HepG2 (cell line): ENCODE data around the gene FPGS. TPM values are rescaled to one million over a fixed set of nuclear protein-coding genes. Genes with fewer than 3 reads are reported as not detected.

Experiments used
- ATAC-seq: fragments of 200-7000 bp; cut with Tn5 transposase; 3 replicates; pipeline ENCODE4 v1.9.1; 2020; ENCODE audit warnings: mild to moderate bottlenecking, moderate library complexity
- BruUV-seq: library from RNA; stranded (reverse); fragments of 400-500 nt; replicated peaks from 2 replicates; lab custom pipeline; 2021; lab: Mats Ljungman, UMichigan
- CTCF ChIA-PET: fragments of 300-600 bp; formaldehyde crosslinking; extraction: SDS; loops from one replicate; lab custom pipeline; 2021; ENCODE audit warnings: low total read pairs, inconsistent platforms, low intra/inter-chr PET ratio; lab: Yijun Ruan, JAX
- POLR2A ChIA-PET: fragments of 350-600 bp; sonication (Branson Sonifier 250); formaldehyde crosslinking; loops from one replicate; lab custom pipeline; 2020; ENCODE audit warnings: antibody characterized with exemption, inconsistent platforms; lab: Yijun Ruan, JAX
- DNase-seq: peaks from one replicate; pipeline ENCODE4 v3.0.0-alpha.2; 2015; ENCODE audit warnings: low spot score
- FAIRE-seq: peaks from 3 replicates; lab custom pipeline; 2011; peaks lifted over from hg19 to GRCh38; lab: Jason Lieb, UNC
- H2AFZ ChIP-seq: one replicate; pipeline ENCODE4 v1.6.1; 2011; ENCODE audit warnings: low read length, inconsistent platforms
- H3K27ac ChIP-seq: fragments of 300-600 bp; 3 replicates; pipeline ENCODE4 v1.8.0; 2011; ENCODE audit warnings: mixed run types, mild to moderate bottlenecking, mixed read lengths, low read length, inconsistent platforms; ENCODE audit not compliant: insufficient read depth; ENCODE audit errors: extremely low read length
- H3K27me3 ChIP-seq, 2 experiments: fragments of 200-600 bp in 1 of 2; 2 replicates in 1 of 2; 3 replicates in 1 of 2; pipeline versions ENCODE4 v1.6.0 to v1.8.0; 2011; ENCODE audit warnings: low read length in 2 of 2, mild to moderate bottlenecking in 2 of 2, moderate library complexity in 2 of 2, inconsistent platforms in 1 of 2; ENCODE audit not compliant: insufficient read depth in 2 of 2, control insufficient read depth in 1 of 2
- H3K36me3 ChIP-seq, 2 experiments: fragments of 200-600 bp in 1 of 2; replicated peaks in 1 of 2; 2 replicates in 1 of 2; 3 replicates in 1 of 2; pipeline versions ENCODE4 v1.5.1 to v1.8.0; 2011; ENCODE audit warnings: low read length in 2 of 2, inconsistent platforms in 1 of 2; ENCODE audit not compliant: insufficient read depth in 2 of 2, control insufficient read depth in 1 of 2
- H3K4me1 ChIP-seq: 2 replicates; pipeline ENCODE4 v1.5.1; 2012; ENCODE audit warnings: low read length, inconsistent platforms; ENCODE audit not compliant: insufficient read depth
- H3K4me2 ChIP-seq: 2 replicates; pipeline ENCODE4 v1.6.0; 2011; ENCODE audit warnings: low read depth, low read length, inconsistent platforms
- H3K4me3 ChIP-seq, 3 experiments: fragments of 200-600 bp in 1 of 3; sonication (generic), shearing (Covaris generic) in 1 of 3; replicated peaks in 1 of 3; 2 replicates each; pipeline ENCODE4 v1.5.1; 2011 to 2016; ENCODE audit warnings: low read length in 3 of 3, inconsistent platforms in 2 of 3, low read depth in 2 of 3, mild to moderate bottlenecking in 2 of 3, control low read depth in 1 of 3, mixed read lengths in 1 of 3; ENCODE audit not compliant: insufficient read depth in 1 of 3
- H3K79me2 ChIP-seq: one replicate; pipeline ENCODE4 v1.6.1; 2011; ENCODE audit warnings: low read length, inconsistent platforms; ENCODE audit not compliant: insufficient read depth
- H3K9ac ChIP-seq: 2 replicates; pipeline ENCODE4 v1.6.0; 2011; ENCODE audit warnings: mild to moderate bottlenecking, low read depth, low read length, inconsistent platforms; ENCODE audit not compliant: insufficient read depth
- H3K9me3 ChIP-seq: 2 replicates; pipeline ENCODE4 v1.5.1; 2012; ENCODE audit warnings: mild to moderate bottlenecking, low read length
- H4K20me1 ChIP-seq: 2 replicates; pipeline ENCODE4 v1.6.0; 2011; ENCODE audit warnings: inconsistent platforms, mild to moderate bottlenecking, low read length, moderate library complexity; ENCODE audit not compliant: insufficient read depth
- CREM ChIP-seq, 2 experiments: sonication (generic) in 1 of 2; formaldehyde crosslinking in 1 of 2; IDR thresholded peaks; 2 replicates each; pipeline versions ENCODE4 v1.4.0 to v1.6.1; 2016 to 2020; ENCODE audit warnings: antibody characterized with exemption in 1 of 2, mild to moderate bottlenecking in 1 of 2, missing genetic modification reagents in 1 of 2
- LBX2 ChIP-seq: sonication (generic); formaldehyde crosslinking; IDR thresholded peaks from 2 replicates; pipeline ENCODE4 v1.5.0; 2020; ENCODE audit warnings: missing genetic modification reagents, mild to moderate bottlenecking, borderline replicate concordance
- MXD4 ChIP-seq: IDR thresholded peaks from 2 replicates; pipeline ENCODE4 v1.6.1; 2016; ENCODE audit warnings: mild to moderate bottlenecking, missing biosample characterization, missing genetic modification reagents
- NFRKB ChIP-seq: fragments of 450-650 bp; IDR thresholded peaks from 2 replicates; pipeline ENCODE4 v1.6.1; 2017
- TFDP1 ChIP-seq: IDR thresholded peaks from 2 replicates; pipeline ENCODE4 v1.6.1; 2016; ENCODE audit warnings: missing compliant biosample characterization, missing genetic modification reagents, borderline replicate concordance
- ZNF496 ChIP-seq: sonication (generic); formaldehyde crosslinking; IDR thresholded peaks from 2 replicates; pipeline ENCODE4 v1.8.1; 2023; ENCODE audit warnings: mild to moderate bottlenecking, moderate library complexity, missing genetic modification reagents; ENCODE audit not compliant: insufficient replicate concordance
- ZNF547 ChIP-seq: sonication (generic); formaldehyde crosslinking; IDR thresholded peaks from 2 replicates; pipeline ENCODE4 v1.5.1; 2020; ENCODE audit warnings: mild to moderate bottlenecking, missing genetic modification reagents
- ZNF607 ChIP-seq: sonication (generic); formaldehyde crosslinking; IDR thresholded peaks from 2 replicates; pipeline ENCODE4 v1.5.1; 2020; ENCODE audit warnings: missing genetic modification reagents, mild to moderate bottlenecking, borderline replicate concordance
- WGBS: methylation state at CpG from one replicate; pipeline ENCODE4 v1.1.6; 2017; ENCODE audit warnings: low lambda C conversion rate; 5-methylcytosine and 5-hydroxymethylcytosine counted together
- in situ Hi-C: cut with HindIII; loops from 2 replicates; pipeline ENCODE4 v1.10.0; 2017; ENCODE audit warnings: low pct_unique_long_range_greater_than_20kb; ENCODE audit not compliant: extremely low pct_ligation_motif_present
- intact Hi-C: fragments of 100-400 bp; cut with micrococcal nuclease; formaldehyde crosslinking; loops from one replicate; pipeline ENCODE4 v1.10.0; 2022; ENCODE audit not compliant: unreplicated experiment
- polyA plus RNA-seq, 8 experiments: library from polyadenylated mRNA; depleted of rRNA in 3 of 8; stranded (reverse) in 7 of 8; unstranded in 1 of 8; fragments of >200 nt; fragmentation: Illumina TruSeq in 4 of 8; extraction: Trizol in 4 of 8; gene quantifications; 2 replicates each; pipeline versions ENCODE4 v1.2.1 to v1.2.3, GENCODE V29; 2011 to 2016; ENCODE audit warnings: low read depth in 4 of 8, missing spikeins in 1 of 8, mixed read lengths in 1 of 8; ENCODE audit not compliant: insufficient read depth in 1 of 8
- total RNA-seq, 5 experiments: library from RNA; depleted of rRNA; stranded (reverse); fragments of >200 nt; fragmentation: Illumina TruSeq; extraction: Trizol; gene quantifications; 2 replicates each; pipeline ENCODE4 v1.2.3, GENCODE V29; 2016; ENCODE audit warnings: low read depth in 1 of 5
- TF ChIP-seq, protein P1 (sequence below): sonication (generic); formaldehyde crosslinking; IDR thresholded peaks from 2 replicates; pipeline ENCODE4 v1.4.0; 2020; ENCODE audit warnings: mild to moderate bottlenecking, missing genetic modification reagents
- TF ChIP-seq, protein P2 (sequence below): sonication (generic); formaldehyde crosslinking; conservative IDR thresholded peaks from 2 replicates; pipeline ENCODE4 v1.8.0; 2022; ENCODE audit warnings: missing genetic modification reagents

The FPGS gene
- total and polyA plus RNA-seq, 2 of the 13 experiments (the other 11 are each of a cell fraction or from before 2014, with no cell fraction given) = 35.6 to 36.8 TPM

DNA sequence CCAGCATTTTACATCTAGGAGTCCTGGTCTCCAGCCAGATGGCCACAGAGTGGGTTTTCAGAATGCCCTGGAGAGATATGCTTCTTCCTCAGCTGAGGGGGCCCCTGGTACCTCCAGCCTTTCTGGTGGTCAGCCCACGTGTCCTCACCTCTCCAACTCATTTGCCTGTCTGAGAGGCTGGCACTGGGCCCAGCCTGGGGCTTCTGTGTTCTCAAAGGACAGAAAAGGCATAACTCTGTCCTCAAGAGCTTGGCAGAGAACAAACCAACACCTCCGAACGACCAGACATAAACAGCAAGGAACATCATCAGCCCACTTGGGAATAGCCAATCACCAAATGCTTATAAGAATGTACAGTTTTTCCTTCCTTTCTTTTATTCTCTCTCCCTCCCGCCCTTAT, 34.7 kb downstream of the FPGS start:
- no peak overlapping the region for H3K4me2 ChIP-seq
- CTCF ChIA-PET = no interaction called here

More for the DNA sequence above, 34.7 kb downstream of the FPGS start:
- no peak overlapping the region for H3K9ac ChIP-seq
- BruUV-seq = no TSS peak
- H3K9me3 ChIP-seq = no peaks in the 10 kb centered on the region
- POLR2A ChIA-PET = interaction anchor here (1.3 kb wide), 1 partner anchor 9 kb away, joined by 4 read pairs; no protein-coding TSS in a partner anchor
- WGBS = 40% methylated on average over 4 of the region's 4 CpGs
- TF ChIP-seq MXD4 (CRISPR knock-in tag) = no peak
- no peak for TF ChIP-seq CREM (IDR thresholded peaks at IDR 0.05)
- TF ChIP-seq CREM (CRISPR knock-in tag; IDR thresholded peaks at IDR 0.05) = no peak
- TF ChIP-seq LBX2 (CRISPR knock-in tag) = no peak
- TF ChIP-seq, protein P1, sequence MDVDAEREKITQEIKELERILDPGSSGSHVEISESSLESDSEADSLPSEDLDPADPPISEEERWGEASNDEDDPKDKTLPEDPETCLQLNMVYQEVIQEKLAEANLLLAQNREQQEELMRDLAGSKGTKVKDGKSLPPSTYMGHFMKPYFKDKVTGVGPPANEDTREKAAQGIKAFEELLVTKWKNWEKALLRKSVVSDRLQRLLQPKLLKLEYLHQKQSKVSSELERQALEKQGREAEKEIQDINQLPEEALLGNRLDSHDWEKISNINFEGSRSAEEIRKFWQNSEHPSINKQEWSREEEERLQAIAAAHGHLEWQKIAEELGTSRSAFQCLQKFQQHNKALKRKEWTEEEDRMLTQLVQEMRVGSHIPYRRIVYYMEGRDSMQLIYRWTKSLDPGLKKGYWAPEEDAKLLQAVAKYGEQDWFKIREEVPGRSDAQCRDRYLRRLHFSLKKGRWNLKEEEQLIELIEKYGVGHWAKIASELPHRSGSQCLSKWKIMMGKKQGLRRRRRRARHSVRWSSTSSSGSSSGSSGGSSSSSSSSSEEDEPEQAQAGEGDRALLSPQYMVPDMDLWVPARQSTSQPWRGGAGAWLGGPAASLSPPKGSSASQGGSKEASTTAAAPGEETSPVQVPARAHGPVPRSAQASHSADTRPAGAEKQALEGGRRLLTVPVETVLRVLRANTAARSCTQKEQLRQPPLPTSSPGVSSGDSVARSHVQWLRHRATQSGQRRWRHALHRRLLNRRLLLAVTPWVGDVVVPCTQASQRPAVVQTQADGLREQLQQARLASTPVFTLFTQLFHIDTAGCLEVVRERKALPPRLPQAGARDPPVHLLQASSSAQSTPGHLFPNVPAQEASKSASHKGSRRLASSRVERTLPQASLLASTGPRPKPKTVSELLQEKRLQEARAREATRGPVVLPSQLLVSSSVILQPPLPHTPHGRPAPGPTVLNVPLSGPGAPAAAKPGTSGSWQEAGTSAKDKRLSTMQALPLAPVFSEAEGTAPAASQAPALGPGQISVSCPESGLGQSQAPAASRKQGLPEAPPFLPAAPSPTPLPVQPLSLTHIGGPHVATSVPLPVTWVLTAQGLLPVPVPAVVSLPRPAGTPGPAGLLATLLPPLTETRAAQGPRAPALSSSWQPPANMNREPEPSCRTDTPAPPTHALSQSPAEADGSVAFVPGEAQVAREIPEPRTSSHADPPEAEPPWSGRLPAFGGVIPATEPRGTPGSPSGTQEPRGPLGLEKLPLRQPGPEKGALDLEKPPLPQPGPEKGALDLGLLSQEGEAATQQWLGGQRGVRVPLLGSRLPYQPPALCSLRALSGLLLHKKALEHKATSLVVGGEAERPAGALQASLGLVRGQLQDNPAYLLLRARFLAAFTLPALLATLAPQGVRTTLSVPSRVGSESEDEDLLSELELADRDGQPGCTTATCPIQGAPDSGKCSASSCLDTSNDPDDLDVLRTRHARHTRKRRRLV = no peak
- TF ChIP-seq ZNF547 (CRISPR knock-in tag) = no peak
- no peak for TF ChIP-seq ZNF496 (CRISPR knock-in tag)
- TF ChIP-seq, protein P2, sequence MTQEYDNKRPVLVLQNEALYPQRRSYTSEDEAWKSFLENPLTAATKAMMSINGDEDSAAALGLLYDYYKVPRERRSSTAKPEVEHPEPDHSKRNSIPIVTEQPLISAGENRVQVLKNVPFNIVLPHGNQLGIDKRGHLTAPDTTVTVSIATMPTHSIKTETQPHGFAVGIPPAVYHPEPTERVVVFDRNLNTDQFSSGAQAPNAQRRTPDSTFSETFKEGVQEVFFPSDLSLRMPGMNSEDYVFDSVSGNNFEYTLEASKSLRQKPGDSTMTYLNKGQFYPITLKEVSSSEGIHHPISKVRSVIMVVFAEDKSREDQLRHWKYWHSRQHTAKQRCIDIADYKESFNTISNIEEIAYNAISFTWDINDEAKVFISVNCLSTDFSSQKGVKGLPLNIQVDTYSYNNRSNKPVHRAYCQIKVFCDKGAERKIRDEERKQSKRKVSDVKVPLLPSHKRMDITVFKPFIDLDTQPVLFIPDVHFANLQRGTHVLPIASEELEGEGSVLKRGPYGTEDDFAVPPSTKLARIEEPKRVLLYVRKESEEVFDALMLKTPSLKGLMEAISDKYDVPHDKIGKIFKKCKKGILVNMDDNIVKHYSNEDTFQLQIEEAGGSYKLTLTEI = no peak
- no peak for TF ChIP-seq ZNF607
- TF ChIP-seq TFDP1 (CRISPR knock-in tag) = no peak
- no peak for TF ChIP-seq NFRKB
- no peaks in the 10 kb centered on the region for H3K79me2 ChIP-seq
- H3K27me3 ChIP-seq = no peaks in the 10 kb centered on the region; a peak in 1 of 5 replicates
- H4K20me1 ChIP-seq = no peaks in the 10 kb centered on the region
- H3K27ac ChIP-seq = no peak overlapping the region
- no peak overlapping the region for H2AFZ ChIP-seq
- no peak for FAIRE-seq
- intact Hi-C loops = no loop called here
- no peak for ATAC-seq
- no peaks in the 10 kb centered on the region for H3K36me3 ChIP-seq
- no peak overlapping the region for H3K4me3 ChIP-seq
- no peak for DNase-seq
- in situ Hi-C loops = no loop called here
- H3K4me1 ChIP-seq = peaks cover 44% of the 10 kb centered on the region
